LNCaP clone FGC (cell line): ENCODE measurements around the gene SASH3.

Experiments used
- DNase-seq: peaks from one replicate; pipeline ENCODE4 v3.0.0-alpha.2; 2011; ENCODE audit warnings: low read depth
- H3K4me3 ChIP-seq: 2 replicates; pipeline ENCODE4 v1.5.1; 2011; ENCODE audit warnings: mild to moderate bottlenecking, low read depth, low read length, control low read depth
- CTCF ChIP-seq: IDR thresholded peaks from 2 replicates; pipeline ENCODE4 v1.5.1; 2012; ENCODE audit warnings: mild to moderate bottlenecking; ENCODE audit not compliant: control insufficient read depth, insufficient read depth; ENCODE audit errors: extremely low read depth

Gene SASH3

GRCh38 chrX:129760155-129760554 lies 19.6 kb upstream of the SASH3 start:
- TF ChIP-seq CTCF, result no peak
- DNase-seq, result no peak
- no peak overlapping the region for H3K4me3 ChIP-seq

DNA sequence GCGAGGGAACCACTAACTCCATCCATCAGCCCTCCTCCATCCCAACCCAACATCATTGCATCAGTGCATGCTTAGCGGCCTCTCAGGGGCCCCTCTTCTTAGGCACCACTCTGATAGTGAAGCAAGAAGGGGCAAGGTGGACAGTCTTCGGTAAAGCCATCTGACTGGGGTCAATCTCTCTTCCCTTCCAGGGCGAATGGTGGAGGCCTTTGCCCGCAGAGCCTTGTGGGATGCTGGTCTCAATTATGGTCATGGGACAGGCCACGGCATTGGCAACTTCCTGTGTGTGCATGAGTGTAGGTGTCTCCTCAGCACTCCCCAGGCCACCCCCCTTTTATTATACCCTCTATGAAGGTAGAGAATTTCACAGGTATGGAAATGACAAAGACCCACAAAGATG lies 18.8 kb upstream of the SASH3 start:
- H3K4me3 ChIP-seq, result no peak overlapping the region
- no peak for DNase-seq
- TF ChIP-seq CTCF, result no peak

DNA sequence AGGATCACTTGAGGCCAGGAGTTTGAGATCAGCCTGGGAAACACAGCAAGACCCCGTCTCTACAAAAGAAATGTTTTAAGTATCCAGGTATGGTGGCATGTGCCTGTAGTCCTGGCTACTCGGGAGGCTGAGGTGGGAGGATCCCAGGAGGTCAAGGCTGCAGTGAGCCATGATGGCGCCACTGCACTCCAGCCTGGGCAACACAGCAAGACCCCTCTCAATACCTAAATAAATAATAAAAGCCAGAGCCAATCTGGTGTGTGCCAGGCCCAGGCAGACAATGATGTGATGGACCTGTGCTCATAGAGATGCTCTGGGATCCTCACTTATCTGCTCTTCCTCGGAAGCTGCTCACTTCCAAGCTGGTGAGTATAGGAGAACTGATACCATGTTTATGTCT lies 18.2 kb upstream of the SASH3 start:
- no peak overlapping the region for H3K4me3 ChIP-seq
- TF ChIP-seq CTCF, result no peak
- DNase-seq, result no peak

GRCh38 chrX:129762448-129762847 lies 17.3 kb upstream of the SASH3 start:
- no peak for DNase-seq
- H3K4me3 ChIP-seq, result no peak overlapping the region
- no peak for TF ChIP-seq CTCF

DNA sequence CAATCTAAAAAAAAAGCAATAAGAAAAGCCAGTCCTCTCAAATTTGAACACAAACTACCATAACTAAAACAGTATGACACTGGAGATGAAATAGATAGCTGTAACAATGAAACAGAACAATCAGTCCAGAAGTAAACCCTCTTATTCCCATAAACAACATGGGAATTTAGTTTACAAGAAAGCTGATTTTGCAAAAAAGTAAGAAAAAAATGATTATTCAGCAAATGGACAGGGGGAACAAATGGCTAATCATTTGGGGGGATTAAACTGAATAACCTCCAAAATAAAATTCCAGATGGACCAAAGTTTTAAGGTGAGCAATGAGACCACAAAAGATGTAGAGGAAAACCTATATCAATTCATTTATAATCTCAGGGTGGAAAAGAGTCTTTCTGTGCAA lies 16.1 kb upstream of the SASH3 start:
- no peak overlapping the region for H3K4me3 ChIP-seq
- no peak for TF ChIP-seq CTCF
- DNase-seq, result no peak

DNA sequence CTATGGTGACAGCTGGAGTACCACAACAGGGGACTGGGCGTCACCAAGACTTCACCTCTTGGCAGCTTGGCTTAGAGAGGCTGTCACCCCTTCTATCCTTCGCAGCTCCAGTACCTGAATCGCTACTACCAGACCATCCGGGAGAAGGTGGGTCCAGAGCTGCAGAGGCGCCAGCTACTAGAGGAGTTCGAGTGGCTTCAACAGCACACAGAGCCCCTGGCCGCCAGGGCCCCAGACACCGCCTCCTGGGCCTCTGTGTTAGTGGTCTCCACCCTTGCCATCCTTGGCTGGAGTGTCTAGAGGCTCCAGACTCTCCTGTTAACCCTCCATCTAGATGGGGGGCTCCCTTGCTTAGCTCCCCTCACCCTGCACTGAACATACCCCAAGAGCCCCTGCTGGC lies 11.6 kb upstream of the SASH3 start:
- no peak for DNase-seq
- H3K4me3 ChIP-seq, result no peak overlapping the region
- no peak for TF ChIP-seq CTCF

- DNase-seq, result no peak
- H3K4me3 ChIP-seq, result no peak overlapping the region
- no peak for TF ChIP-seq CTCF
These were observed 10.9 kb upstream of the SASH3 start for GRCh38 chrX:129768586-129769466.
